ENCODE results near the gene KPNA2. TPM values are rescaled to one million over a fixed set of nuclear protein-coding genes. Genes with fewer than 3 reads are reported as not detected.

Gene KPNA2
- total and polyA plus RNA-seq, 2 of the 13 experiments (the other 11 are each of a cell fraction or from before 2014, with no cell fraction given) = 111 to 305 TPM

DNA sequence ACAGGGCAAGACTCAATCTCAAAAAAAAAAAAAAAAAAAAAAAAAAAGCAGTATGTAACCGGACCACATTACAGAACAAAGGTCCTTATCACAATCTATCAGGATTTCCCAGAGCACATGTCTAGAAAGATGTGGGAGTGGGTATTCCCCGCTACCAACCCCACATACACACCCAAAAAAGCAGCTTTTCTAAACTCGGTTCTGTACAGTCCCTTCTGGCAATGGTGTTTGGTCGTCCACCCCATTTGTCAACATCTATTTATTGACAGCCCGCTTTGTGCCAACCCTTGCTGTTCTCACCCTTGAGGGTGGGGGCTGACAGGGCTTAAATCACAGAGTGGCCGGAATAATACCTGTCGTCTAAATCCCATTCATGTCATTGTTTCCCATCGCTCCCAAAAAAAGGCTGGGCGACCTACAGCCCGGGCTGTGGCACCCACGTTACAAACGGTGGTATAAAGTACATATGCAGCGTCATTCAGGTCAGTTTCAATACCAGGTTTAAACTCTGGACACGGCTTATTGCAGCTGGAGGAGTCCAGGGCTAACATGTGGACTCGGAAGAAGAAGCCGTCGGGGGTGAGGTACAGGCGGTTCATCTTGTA is 42.9 kb upstream of the KPNA2 start (continued):
- TF ChIP-seq, protein P1, sequence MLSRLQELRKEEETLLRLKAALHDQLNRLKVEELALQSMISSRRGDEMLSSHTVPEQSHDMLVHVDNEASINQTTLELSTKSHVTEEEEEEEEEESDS (CRISPR knock-in tag; IDR thresholded peaks at IDR 0.05; ENCODE audit: borderline replicate concordance) = no peak
- TF ChIP-seq NONO (IDR thresholded peaks at IDR 0.05) = no peak
- no peak for TF ChIP-seq NONO (CRISPR knock-in tag; conservative IDR thresholded peaks at IDR 0.05)
- TF ChIP-seq FOXP1 (IDR thresholded peaks at IDR 0.05) = no peak
- 0 out of 2 replicates have a peak, but pooled peaks have one; percentile 20 for TF ChIP-seq FOXP1 (CRISPR knock-in tag; IDR thresholded peaks at IDR 0.05)
- peak; percentile 50; the same call in 1 of the 2 replicates for TF ChIP-seq RBAK (CRISPR knock-in tag; IDR thresholded peaks at IDR 0.05)
- TF ChIP-seq MED13 (CRISPR knock-in tag; IDR thresholded peaks at IDR 0.05) = peak; percentile 50; the same call in 1 of the 2 replicates
- 0 out of 2 replicates have a peak, but pooled peaks have one; percentile 49 for TF ChIP-seq MEF2D (CRISPR knock-in tag; IDR thresholded peaks at IDR 0.05)
- TF ChIP-seq, protein P2, sequence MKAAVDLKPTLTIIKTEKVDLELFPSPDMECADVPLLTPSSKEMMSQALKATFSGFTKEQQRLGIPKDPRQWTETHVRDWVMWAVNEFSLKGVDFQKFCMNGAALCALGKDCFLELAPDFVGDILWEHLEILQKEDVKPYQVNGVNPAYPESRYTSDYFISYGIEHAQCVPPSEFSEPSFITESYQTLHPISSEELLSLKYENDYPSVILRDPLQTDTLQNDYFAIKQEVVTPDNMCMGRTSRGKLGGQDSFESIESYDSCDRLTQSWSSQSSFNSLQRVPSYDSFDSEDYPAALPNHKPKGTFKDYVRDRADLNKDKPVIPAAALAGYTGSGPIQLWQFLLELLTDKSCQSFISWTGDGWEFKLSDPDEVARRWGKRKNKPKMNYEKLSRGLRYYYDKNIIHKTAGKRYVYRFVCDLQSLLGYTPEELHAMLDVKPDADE (CRISPR knock-in tag; IDR thresholded peaks at IDR 0.05) = no peak; the same call in 1 of the 2 replicates
- TF ChIP-seq ZNF547 (CRISPR knock-in tag; IDR thresholded peaks at IDR 0.05) = no peak
- TF ChIP-seq, protein P3, sequence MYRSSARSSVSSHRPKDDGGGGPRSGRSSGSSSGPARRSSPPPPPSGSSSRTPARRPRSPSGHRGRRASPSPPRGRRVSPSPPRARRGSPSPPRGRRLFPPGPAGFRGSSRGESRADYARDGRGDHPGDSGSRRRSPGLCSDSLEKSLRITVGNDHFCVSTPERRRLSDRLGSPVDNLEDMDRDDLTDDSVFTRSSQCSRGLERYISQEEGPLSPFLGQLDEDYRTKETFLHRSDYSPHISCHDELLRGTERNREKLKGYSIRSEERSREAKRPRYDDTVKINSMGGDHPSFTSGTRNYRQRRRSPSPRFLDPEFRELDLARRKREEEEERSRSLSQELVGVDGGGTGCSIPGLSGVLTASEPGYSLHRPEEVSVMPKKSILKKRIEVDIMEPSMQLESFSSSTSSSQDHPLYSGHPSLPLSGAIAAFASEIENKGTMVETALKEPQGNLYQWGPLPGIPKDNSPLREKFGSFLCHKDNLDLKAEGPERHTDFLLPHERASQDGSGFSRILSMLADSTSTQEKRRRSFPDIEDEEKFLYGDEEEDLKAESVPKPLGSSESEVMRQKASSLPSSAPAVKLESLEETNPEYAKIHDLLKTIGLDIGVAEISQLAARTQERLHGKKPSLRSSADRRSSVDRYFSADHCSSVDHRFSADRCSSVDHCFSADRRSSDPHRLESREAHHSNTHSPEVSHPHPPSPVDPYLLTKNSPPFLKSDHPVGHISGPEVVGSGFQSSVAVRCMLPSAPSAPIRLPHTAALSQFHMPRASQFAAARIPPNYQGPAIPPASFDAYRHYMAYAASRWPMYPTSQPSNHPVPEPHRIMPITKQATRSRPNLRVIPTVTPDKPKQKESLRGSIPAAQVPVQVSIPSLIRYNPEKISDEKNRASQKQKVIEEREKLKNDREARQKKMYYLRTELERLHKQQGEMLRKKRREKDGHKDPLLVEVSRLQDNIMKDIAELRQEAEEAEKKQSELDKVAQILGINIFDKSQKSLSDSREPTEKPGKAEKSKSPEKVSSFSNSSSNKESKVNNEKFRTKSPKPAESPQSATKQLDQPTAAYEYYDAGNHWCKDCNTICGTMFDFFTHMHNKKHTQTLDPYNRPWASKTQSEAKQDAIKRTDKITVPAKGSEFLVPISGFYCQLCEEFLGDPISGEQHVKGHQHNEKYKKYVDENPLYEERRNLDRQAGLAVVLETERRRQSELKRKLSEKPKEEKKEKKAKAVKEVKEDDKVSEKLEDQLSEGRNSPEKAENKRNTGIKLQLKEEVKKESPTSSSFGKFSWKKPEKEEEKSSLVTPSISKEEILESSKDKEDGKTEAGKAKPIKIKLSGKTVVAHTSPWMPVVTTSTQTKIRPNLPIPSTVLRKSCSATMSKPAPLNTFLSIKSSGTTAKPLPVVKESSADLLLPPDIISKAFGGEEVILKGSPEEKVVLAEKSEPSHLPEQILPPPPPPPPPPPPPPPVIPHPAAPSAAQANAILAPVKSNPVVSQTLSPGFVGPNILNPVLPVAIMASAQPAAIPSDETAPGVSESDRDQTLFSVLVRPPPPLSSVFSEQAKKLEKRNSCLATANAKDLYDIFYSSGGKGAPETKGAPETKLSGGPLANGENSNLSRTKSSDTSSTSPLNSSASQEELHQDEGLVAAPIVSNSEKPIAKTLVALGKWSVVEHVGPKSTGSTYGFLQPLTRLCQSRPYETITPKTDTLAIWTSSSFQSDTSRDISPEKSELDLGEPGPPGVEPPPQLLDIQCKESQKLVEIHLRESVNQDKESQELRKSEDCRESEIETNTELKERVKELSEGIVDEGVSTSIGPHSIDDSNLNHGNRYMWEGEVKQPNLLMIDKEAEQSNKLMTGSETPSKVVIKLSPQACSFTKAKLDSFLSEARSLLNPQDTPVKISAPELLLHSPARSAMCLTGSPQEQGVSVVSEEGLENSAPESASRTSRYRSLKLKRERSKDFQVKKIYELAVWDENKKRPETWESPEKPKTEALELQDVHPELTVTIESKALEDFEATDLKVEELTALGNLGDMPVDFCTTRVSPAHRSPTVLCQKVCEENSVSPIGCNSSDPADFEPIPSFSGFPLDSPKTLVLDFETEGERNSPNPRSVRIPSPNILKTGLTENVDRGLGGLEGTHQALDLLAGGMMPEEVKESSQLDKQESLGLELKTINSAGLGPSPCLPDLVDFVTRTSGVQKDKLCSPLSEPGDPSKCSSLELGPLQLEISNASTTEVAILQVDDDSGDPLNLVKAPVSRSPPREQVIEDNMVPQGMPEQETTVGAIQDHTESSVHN (CRISPR knock-in tag; IDR thresholded peaks at IDR 0.05) = 0 out of 2 replicates have a peak, but pooled peaks have one; percentile 29
- 0 out of 2 replicates have a peak, but pooled peaks have one; percentile 16 for TF ChIP-seq ZNF543 (CRISPR knock-in tag; IDR thresholded peaks at IDR 0.05)
- TF ChIP-seq ZNF256 (CRISPR knock-in tag; conservative IDR thresholded peaks at IDR 0.05) = 0 out of 2 replicates have a peak, but pooled peaks have one; percentile 57
- TF ChIP-seq ZNF678 (CRISPR knock-in tag; IDR thresholded peaks at IDR 0.05) = 0 out of 2 replicates have a peak, but pooled peaks have one; percentile 52
- TF ChIP-seq, protein P4, sequence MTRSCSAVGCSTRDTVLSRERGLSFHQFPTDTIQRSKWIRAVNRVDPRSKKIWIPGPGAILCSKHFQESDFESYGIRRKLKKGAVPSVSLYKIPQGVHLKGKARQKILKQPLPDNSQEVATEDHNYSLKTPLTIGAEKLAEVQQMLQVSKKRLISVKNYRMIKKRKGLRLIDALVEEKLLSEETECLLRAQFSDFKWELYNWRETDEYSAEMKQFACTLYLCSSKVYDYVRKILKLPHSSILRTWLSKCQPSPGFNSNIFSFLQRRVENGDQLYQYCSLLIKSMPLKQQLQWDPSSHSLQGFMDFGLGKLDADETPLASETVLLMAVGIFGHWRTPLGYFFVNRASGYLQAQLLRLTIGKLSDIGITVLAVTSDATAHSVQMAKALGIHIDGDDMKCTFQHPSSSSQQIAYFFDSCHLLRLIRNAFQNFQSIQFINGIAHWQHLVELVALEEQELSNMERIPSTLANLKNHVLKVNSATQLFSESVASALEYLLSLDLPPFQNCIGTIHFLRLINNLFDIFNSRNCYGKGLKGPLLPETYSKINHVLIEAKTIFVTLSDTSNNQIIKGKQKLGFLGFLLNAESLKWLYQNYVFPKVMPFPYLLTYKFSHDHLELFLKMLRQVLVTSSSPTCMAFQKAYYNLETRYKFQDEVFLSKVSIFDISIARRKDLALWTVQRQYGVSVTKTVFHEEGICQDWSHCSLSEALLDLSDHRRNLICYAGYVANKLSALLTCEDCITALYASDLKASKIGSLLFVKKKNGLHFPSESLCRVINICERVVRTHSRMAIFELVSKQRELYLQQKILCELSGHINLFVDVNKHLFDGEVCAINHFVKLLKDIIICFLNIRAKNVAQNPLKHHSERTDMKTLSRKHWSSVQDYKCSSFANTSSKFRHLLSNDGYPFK (CRISPR knock-in tag; IDR thresholded peaks at IDR 0.05; ENCODE audit: borderline replicate concordance) = peak; percentile 27; the same call in 1 of the 2 replicates
- 0 out of 2 replicates have a peak, but pooled peaks have one; percentile 25 for TF ChIP-seq ZNF143 (CRISPR knock-in tag; IDR thresholded peaks at IDR 0.05)

Measured in HepG2 (cell line).